NCI-H446 (cell line): Measurements from ENCODE around the gene DPCD.
"Not testable (repeated sequence)": the region's sequence is repeated elsewhere in the genome, so short reads cannot be mapped to it uniquely, and the experiment has no call there.

Experiments used
- DNase-seq, 2 experiments: peaks; one replicate each; lab custom pipeline; 2025; lab: John Stamatoyannopoulos, UW

DPCD gene

GRCh38 chr10:101585841-101586240 is 2.3 kb upstream of the DPCD start:
- no peak for DNase-seq

DNA sequence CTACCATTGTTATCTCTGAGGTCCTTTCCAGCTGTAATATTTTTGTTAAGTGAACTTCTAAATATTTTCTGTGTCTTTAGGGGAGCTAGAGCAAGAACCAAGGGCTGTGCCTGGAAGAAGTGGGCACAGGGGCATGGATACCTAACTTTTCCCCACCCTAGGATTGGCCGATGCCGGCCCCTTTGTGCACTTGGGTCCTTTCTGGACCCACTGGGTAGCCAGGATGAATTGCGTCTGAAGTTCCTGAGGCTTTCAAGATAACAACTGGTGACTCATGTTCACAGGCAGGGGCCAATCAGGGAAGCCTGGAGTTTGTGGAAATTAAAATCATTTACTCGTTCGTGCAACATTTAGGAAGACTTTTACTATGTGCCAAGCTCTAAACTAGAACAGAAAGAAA is 758 bp downstream of the DPCD start:
- DNase-seq, result no peak

DNA sequence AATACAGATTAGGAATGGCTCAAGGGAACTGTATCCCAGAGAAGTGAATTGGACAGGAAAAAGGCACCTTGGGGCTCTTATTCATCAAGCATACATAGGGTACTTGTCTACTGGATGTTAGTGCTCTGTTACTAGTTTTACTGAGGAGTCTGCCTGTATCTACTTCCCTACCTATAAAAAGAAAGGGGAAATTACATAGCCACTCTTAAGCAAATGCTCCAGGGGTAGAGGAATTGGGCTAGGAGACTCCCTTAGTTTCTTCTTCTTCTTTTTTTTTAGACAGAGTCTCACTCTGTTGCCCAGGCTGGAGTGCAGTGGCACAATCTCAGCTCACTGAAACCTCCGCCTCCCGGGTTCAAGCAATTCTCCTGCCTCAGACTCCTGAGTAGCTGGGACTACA is 5.2 kb downstream of the DPCD start:
- not testable (repeated sequence) for DNase-seq

- no peak for DNase-seq
These were observed 7.7 kb downstream of the DPCD start for GRCh38 chr10:101595591-101596433.

DNA sequence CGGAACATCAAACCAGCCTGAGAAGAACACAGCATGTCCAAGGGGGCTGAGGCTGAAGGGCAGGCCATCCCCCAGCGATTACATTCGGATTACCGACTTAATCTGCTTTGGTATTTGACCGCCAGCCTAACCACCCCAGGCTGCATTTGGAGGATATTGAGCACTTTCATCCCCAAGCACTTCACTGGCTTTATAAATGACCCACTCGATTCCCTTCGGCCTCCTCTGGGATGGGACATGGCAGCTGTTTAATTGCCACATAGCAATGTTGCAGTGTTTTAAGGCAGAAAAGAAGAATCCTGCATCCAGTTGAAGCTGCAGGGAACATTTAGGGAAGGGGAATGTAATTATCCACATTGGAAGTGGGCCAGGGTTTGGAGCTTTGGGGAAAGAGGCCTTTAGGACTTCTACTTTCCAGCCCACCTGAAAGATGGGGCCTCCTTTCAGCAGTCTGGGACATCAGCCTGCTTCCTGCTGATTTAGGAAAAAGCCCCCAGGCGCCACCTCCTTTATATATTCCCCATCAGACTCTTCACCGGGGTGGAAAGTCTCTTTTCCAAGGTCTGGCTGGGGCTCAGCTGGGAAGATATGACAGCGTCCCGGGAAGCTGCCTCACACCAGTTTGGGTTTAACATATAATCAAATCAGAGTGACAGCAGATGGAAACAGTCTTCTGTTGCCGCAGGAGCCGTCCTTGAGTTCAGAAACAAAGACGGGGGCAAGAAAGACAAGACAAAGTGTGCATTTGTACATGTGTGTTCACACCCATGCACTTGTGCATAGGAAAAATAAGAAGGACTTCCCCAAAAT is 9.2 kb downstream of the DPCD start:
- no peak for DNase-seq

DNA sequence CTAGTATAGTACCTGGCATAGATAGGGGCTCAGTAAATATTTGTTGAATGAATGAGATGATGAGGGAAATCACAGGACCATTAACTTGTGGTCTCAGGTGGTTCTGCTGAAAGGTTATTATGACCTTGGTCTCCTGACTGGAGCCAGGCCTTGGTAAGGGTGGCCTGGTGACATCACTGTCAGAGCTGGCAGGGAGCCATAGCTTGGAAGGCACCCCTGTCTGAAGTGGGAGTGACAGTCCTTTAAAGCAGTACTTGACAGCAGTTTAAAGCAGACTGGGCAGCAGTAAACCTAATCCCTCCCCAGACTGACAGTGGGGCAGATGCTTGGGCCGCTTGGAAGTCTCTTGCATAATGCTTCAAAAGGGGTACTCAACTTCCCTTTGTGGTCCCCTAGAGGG is 13.4 kb downstream of the DPCD start:
- DNase-seq, result no peak

GRCh38 chr10:101602761-101603398 is 14.8 kb downstream of the DPCD start:
- DNase-seq, result peak; percentile 42 to 65

DNA sequence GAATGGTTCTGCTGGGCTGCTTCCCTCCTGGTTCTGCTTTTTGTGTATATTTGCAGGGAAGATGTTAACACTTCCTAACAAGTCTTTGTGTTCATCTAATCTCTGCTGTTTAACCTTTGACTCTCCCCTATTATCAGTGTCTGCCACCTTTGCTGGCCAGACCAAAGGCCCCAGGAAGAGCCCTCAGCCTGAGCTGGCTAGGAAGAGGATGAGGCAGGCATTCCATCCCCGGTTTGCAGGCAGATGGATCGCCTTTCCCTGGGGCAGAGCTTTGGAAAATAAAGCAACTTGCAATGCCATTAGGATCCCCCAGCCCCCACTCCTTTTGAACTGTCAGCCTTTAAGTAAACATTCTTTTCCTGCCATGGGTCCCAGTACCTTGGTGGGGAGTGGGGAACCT is 19.0 kb downstream of the DPCD start:
- DNase-seq, result no peak

DNA sequence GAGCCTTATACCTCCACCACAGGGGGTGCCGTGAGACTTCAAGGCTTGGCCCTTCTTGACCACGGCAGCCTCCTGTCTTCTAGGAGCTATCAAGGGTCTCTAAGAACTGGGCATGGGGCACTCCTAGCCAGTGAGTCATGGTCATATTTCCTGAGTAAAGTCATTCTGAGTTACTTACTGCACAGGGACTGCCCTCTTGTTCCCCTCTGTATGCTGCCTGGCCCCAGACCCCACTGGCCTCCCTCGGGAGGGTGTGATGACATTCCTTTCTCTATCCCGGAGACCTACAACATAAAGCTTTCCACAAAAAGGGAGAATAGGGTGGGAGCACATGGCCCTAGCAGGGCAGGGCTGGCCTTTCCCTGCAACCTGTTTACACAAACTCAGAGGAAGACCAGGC is 21.4 kb downstream of the DPCD start:
- no peak for DNase-seq

GRCh38 chr10:101611096-101611905 is 23.2 kb downstream of the DPCD start:
- no peak for DNase-seq

DNA sequence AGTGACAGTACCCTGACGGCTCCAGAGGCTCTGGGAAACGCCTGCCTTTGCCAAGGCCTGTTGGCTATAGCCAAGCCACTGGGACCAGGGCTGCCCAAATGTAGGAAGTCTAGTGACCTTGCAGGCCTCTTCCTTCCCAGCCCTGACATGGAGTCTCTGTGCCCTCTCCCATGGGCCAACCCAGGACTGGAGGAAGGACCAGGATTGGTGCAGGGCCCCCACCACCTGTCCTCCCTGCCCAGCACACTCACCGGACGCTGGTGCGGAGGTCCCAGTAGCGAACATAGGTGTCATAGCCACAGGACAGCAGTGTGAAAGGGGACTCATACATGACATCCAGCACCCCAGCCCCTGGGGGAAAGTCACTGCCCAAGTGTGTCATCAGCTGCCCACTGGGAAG is 24.0 kb downstream of the DPCD start:
- no peak for DNase-seq

DNA sequence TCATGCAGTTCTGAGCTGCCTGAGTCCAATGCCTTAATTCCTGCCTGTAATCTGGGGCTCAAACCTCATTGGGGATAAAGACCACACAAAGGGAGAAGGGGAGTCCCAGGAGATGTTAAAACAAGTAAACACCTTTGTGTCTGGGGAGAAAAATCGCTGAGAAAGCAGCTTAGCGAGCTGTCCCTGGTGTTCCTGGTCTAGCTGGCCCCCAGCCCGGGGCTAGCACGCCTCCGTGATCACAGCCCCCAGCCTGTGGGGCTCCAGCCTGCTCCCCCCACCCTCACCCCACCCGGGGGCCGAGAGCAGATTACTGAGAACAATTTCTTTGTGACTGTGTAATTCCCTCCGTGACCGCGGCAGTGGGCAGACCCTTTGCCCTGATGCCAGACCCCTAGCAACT is 24.8 kb downstream of the DPCD start:
- DNase-seq, result no peak

- no peak for DNase-seq
These were observed 25.5 kb downstream of the DPCD start for GRCh38 chr10:101613646-101614045.

- no peak for DNase-seq
These were observed 26.8 kb downstream of the DPCD start for GRCh38 chr10:101614663-101615524.

- no peak for DNase-seq
These were observed 27.5 kb downstream of the DPCD start for GRCh38 chr10:101615525-101616116.

- DNase-seq, result no peak
These were observed 28.4 kb downstream of the DPCD start for GRCh38 chr10:101616415-101617101.

GRCh38 chr10:101617102-101617823 is 29.1 kb downstream of the DPCD start:
- DNase-seq, result no peak

- no peak for DNase-seq
These were observed 29.9 kb downstream of the DPCD start for GRCh38 chr10:101617824-101618568.

DNA sequence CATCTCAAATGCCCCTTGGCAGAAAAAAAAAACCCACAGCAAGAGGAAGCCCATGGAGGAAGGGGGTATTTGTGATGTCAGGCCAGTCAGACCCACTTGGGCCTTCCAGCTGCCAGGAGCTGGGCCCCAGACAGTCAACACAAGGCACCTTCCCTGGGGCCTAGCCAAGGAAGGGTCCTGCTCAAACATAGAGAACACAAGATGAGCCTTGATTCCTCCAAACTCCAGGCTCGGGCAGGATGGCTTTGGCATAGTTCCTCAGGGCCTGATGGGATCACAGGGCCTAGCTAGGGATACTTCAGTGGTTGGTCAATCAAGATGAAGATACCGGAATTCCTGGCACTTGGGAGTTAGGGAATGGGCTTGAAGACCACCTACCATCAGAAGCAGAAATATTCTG is 30.8 kb downstream of the DPCD start:
- no peak for DNase-seq
